HG03571 (cell line): ENCODE results near the gene TMEM225B.
"Not testable (repeated sequence)": the region's sequence is repeated elsewhere in the genome, so short reads cannot be mapped to it uniquely, and the experiment has no call there.

ENCODE experiments used
- ATAC-seq: cut with Tn5 transposase; IDR thresholded peaks from one replicate; pipeline ENCODE4 v1.9.1; 2021; ENCODE audit not compliant: unreplicated experiment

Gene TMEM225B

GRCh38 chr7:99623091-99623693 lies 25.1 kb downstream of the TMEM225B start:
- ATAC-seq = no peak

- ATAC-seq = no peak
Observed at GRCh38 chr7:99623702-99624447, 25.8 kb downstream of the TMEM225B start.

DNA sequence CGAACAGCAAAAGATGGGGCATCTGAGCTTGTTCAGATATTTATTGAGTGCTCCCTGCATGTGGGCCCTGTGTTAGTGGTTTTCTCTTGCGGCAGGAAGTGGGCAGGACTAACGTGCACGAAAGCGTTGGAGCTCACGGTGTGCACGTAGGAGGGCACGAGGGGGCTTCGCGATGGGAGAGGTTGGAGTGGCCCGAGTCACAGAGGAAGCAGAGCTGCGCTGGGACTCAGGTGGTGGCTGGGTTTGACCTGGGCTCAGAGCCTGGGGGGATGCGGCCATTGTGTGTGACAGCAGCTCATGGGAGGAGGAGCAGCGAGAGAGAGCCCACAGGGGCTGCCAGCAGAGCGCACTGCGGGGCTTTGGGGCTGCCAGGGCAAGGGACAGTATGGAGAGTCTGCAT lies 26.4 kb downstream of the TMEM225B start:
- ATAC-seq = no peak

- ATAC-seq = no peak
Observed at GRCh38 chr7:99625321-99625720, 27.3 kb downstream of the TMEM225B start.

DNA sequence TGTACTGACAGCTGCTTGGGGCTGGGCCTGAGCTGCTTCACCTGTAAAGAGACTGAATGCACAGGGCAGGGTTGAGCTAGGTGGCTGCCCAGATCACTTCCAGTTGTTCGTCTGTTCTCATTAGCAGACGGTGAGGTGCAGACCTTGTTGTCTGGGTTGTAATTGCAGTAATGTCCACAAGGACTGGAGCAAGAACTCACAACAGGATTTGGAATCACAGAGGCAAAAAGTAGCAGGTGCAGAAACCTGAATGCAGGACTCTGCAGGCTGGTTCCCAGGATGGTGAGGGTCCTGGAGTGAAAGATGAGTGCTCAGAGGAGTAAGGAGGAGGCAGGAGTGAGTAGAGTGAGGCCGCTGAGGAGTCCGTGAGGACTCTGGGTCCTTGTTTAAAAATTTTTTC lies 27.9 kb downstream of the TMEM225B start:
- no peak for ATAC-seq

GRCh38 chr7:99626661-99627060 lies 28.6 kb downstream of the TMEM225B start:
- ATAC-seq = no peak

DNA sequence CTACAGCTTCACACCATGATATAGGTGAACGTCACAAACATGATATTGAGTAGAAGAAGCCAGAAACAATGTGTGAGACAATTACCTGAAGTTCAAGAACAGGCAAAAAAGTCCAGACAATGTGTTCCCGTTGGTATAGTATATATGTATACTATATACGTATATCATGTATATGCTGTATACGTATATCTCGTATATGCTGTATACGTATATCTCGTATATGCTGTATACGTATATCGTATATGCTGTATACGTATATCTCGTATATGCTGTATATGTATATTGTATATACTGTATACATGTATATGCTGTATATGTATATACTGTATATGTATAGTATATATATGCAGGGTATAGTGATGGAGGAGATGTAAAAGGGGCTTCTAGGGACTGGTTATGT lies 29.4 kb downstream of the TMEM225B start:
- ATAC-seq = no peak

GRCh38 chr7:99628471-99629465 lies 30.7 kb downstream of the TMEM225B start:
- no peak for ATAC-seq

- ATAC-seq = no peak
Observed at GRCh38 chr7:99629643-99630042, 31.6 kb downstream of the TMEM225B start.

DNA sequence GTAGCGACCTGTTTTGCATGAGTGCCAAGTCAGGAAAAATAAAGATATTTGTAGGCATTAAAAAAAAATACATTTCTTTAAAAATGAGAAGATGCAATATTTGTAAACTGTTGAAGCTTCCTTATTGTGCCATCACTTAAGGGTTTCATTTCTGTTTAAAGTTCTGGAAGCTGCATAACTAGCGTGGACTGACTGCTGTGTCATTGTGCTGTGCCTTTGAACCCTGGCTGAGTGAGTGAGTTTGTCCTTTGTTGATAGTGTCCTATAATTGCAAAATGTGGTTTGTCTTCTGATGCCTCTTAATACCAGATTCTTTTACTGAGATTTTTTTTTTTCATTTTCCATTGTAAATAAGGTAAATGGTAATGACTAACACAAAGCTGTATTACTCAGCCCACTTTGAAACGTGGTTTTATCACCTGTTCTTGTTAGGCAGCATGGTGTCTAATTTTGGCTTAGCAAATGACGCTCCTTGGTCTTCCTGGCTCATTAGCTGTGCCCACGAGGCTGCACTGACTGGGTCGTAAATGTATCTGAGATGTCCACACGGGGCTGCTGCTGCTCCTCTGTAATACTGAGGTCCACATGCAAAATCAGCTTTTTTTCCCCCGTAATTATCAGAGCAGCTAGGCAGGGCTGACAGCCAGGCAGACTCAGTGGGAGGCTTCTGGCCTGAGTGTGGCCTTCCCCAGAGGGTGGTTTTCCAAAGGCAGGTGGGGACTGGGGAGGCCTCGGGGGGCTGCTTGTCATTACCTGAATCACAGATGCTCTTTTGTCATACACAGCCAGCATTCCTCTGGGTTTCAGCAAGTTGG lies 33.4 kb downstream of the TMEM225B start:
- ATAC-seq = no peak

- ATAC-seq = not testable (repeated sequence)
Observed at GRCh38 chr7:99637414-99637813, 39.3 kb downstream of the TMEM225B start.

GRCh38 chr7:99638731-99639130 lies 40.7 kb downstream of the TMEM225B start:
- ATAC-seq = no peak

- ATAC-seq = no peak
Observed at GRCh38 chr7:99639267-99639666, 41.2 kb downstream of the TMEM225B start.

- no peak for ATAC-seq
Observed at GRCh38 chr7:99642027-99642426, 44.0 kb downstream of the TMEM225B start.

GRCh38 chr7:99643464-99643863 lies 45.4 kb downstream of the TMEM225B start:
- ATAC-seq = no peak

- no peak for ATAC-seq
Observed at GRCh38 chr7:99644431-99644830, 46.4 kb downstream of the TMEM225B start.

- no peak for ATAC-seq
Observed at GRCh38 chr7:99645590-99645989, 47.5 kb downstream of the TMEM225B start.

GRCh38 chr7:99648843-99649242 lies 50.8 kb downstream of the TMEM225B start:
- no peak for ATAC-seq

- ATAC-seq = no peak
Observed at GRCh38 chr7:99651290-99651689, 53.2 kb downstream of the TMEM225B start.

DNA sequence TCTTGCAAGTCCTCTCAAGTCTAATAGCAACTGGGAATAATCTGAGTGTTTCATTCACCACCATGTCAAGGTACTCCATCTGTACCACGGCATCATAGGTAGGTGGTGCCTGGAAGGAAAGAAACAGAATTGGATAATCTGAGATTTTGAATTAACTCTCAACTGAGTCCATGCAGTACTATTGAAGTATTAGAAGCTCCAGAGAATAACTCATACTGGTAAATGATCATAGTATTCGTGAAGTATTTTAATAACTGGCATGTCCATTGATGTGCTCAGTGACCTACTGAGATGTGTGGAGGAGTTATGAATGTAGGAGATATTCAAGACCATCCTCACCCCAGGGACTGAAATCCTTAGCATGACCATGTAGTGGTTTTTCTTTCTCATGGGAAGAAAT lies 54.6 kb downstream of the TMEM225B start:
- no peak for ATAC-seq

DNA sequence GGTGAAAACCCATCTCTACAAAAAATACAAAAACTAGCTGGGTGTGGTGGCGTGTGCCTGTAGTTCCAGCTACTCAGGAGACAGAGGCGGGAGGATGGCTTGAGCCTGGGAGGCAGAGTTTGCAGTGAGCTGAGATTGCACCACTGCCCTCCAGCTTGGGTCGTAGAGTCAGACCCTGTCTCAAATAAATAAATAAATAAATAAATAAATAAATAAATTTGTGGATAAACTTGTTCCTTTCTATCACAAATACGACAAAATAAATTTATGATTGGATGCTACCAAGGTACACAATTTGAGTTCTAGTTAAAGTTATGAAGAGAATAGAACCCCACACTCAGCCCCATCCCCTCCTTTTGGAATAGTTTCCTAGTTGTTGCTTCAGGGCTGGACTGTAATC lies 55.2 kb downstream of the TMEM225B start:
- not testable (repeated sequence) for ATAC-seq
